Cortex of kidney (tissue), 1 donor: Measurements from ENCODE around the gene STON2.

Experiments used
- DNase-seq: peaks from one replicate; lab custom pipeline; 2025; lab: John Stamatoyannopoulos, UW

The STON2 gene

DNA sequence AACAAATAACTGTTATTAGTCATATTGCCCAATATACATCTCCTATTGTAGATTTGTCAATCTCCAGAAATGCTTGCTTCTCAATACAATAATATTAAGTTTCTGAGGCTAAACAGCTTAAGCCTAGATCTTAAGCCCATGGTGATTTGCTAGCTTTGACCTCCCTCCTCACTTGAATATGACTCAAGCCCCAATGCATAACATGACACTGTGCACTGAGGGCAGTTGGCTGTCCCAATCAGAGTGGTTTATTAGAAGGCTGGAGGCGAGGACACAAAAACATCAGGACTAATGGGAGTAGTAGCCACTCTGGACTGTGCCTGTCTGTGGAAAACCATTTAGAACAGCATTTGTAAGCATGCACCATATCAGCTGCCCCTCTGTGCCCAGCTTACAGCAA is 98.3 kb downstream of the STON2 start:
- DNase-seq = no peak

DNA sequence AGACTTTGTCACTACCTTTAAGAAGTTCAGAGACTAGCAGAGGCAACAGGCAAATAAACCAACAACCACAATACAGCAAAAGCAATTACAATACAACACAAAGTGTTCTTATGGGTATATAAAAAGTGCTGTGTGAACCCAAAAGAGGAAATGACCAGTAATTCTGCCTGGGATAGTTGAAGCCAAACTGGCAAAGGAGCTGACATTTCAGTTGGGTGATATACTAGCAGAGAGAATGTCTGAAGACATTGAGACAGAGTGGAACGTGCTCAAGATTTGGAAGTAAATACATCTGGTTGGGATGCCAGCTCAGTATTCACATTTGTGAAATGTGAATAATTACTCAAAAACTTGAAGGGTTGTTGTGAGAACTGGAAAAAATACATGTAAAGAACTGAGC is 98.8 kb downstream of the STON2 start:
- no peak for DNase-seq

DNA sequence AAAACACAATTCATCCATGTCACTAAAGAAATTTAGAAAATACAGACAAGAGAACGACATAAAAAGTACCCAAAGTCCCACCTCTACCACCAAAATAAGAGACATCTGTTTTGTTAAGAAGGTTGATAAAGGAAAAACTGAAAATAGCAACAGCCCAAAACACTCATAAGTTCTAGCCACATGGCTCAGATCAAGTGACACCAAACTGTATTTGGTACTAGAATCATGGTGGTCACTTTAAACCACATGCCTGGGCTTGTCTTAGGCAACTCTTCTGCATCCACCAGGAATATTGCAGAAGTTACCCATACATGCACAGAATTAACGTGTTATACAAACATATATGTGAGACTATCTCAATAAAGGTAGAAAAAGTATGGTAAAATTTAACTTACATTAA is 101.2 kb downstream of the STON2 start:
- DNase-seq = no peak

DNA sequence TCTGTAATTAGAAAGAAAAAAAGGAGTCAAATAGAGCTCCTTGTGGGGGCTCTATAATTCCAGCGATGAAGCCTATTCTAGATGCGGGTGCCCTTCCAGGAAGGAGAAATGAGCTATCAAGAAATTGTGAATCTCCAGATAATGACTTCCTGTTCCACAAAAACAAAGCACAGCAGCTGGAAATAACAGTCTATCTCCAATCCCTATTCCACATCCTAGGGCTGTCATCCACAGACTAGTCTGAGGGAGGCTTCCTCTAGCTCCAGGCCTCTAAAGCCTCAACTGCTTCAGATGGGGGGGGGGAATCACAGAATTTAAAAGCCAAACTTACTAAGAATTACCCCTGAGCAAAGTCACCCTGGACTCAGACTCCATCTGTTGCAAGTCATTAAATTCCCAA is 102.0 kb downstream of the STON2 start:
- no peak for DNase-seq

DNA sequence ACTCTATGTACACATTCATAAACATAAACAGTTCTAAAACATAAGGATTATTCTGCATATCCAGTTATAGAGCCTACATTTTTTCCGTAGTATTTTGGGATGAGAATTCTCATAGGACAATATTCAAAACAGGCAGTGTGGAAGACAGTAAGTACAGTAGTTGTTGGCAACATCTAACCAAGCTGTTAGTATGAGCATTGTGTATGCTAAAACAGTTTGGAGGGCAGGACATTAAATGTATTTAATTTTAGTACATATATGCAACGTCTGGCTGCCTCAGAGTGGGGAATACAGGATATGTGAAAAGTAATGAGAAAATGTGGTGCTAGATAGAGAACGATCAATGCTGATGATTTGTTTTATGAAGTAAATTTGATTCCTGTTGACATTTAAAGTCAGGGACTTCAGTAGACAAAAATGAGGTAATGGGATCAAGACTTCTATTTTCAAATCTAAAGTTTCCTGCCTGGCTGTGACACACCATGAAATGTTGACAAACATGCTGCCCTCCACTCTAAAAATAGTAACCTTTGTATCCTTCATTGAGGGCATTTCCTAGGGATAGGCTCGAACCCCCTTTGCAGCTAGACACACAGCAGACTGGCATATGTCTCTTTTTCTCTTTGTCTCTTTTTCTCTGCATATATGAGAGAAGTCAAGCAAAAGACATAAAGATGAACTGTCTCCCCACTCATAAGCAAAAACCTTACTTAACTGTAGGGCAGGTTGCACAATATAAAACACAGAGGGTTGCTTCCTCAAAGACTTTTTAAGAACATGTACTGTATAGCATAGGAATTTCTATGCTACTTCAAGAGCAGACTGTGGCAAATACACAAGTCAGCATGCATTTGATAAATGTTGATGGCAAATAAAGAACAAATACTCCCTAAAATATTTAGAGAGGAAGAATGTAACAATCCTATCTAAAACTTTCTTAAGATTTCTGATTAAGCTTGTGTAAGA is 103.9 kb downstream of the STON2 start:
- DNase-seq = no peak

DNA sequence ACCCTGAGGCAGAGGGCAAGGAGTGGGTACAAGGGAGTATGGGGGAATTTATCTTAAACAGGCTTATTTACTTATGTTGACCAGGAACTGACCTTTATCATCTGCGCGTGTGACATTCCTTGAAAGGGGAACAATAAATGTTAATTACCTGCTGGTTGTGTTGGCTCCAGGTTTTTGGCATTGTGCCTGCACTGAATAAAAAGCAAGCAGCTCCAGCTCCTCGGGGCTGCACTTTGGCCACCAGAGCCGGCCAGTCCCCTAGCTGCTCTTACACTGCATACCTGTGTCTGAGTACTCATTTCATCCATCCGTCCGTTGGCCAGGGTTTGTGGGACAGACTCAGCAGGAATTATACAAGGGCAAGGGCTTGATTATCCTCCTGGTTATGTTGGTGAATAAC is 110.6 kb downstream of the STON2 start:
- DNase-seq = no peak

DNA sequence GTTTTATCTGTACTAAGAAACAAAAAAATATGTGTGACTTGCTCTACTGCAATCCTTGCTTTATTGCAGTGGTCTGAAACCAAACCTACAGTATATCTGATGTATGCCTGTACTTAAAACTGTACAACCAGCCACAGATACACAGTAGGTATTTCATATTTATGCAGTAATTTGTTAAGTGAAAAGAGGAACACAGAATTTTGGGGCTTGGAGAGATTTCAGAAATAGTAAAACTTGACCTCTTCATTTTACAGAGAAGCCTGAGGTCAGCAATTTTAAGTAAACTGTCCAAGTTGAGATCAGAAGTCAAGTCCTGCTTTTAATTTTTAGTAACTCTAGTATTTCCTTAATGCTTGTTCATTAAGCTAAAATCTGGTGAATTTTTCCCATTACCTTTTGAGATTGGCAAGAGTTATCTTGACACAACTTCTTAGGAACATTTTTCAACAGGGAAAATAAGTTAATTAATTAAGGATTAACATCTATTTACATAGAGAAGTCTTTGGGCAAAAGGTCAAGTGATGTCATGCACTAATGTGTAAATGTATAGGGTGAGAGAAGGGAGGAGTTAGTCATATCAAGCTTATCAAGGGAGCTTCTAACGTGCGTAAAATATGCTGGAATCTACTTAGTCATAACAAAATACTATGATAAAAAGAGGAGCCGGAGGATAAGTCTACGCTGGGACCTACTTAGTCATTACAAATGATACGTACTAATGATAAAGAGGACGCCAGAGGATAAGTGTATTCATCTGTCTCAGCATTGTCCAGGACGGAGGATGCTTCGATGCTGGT is 113.4 kb downstream of the STON2 start:
- no peak for DNase-seq

DNA sequence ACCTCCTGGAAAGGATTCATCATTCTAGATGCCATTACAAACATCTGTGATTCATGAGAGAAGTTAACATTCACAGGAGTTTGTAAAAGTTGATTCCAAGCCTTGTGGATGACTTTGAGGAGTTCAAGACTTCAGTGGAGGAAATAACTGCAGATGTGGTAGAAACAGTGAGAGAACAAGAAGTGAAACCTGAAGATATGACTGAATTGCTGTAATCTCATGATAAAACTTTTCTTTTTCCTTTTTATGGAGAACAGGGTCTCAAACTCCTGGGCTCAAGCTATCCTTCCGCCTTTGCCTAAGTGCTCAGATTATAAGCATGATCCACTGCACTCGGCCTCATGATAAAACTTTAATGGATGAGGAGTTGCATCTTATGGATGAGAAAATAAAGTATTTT is 114.9 kb downstream of the STON2 start:
- DNase-seq = no peak

DNA sequence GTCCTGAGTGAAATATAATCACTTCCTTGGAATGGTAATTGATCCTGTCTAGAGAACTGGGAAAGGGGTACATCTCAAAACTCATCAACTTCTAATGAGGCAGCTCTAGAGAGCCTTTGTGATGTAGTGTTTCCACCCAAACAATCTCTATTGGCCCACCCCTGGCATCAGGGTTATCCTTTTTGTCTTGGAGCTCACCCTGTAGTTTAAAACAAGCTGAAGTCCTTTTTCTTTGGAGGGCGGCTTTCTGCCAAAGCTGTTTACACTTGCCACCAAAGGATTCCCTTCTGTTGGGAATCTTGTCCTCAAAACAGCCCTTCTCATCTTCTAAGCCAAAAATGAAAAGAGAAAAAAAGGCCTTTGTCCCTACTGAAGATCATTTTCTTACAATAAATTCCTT is 118.8 kb downstream of the STON2 start:
- DNase-seq = no peak

DNA sequence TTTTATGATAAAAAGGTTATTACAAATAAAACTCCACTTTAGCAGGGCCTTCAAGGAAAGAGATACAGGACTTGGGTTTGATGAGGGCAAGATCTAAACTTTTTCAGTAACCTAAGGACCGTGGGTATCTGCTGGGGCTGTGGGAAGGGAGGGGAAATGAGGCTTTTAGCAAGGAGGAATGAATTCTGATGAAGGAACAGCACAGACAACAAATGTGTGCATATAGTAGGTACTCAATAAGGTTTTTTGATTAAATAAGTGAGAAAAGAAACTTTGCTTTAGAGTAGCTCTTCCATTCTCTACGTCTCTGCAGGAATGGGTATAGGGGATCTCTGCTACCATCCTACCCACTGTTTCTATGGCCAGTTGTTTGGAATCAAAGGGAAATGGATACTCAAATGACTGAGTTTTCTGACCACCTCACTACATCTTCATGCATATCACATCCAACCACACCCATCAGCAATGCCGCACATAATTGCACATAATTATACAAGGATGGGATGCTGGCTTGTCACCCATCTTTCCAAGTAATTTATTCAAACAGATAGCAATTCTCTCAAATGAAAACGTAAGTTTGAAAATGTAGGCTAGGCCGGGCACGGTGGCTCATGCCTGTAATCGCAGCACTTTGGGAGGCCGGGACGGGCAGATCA is 119.9 kb downstream of the STON2 start:
- no peak for DNase-seq

DNA sequence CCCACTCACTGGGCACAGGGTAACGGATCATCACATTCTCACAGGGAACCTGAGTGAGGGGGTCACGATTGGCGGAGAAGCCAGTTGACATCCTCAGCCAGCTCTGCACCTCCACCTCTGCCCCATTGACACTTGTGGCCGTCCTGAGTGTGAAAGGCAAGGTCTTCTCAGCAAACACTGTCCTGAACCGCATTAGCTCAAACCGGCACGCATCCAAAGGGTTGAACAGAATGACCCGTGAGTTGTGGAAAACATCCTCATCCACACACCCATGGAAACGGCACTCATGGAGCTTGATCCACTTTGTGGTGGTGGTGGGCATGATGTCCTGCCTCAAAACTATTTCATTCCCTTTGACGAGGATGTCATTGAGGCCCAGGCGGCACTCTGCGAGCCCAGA is 123.0 kb downstream of the STON2 start:
- DNase-seq = no peak

DNA sequence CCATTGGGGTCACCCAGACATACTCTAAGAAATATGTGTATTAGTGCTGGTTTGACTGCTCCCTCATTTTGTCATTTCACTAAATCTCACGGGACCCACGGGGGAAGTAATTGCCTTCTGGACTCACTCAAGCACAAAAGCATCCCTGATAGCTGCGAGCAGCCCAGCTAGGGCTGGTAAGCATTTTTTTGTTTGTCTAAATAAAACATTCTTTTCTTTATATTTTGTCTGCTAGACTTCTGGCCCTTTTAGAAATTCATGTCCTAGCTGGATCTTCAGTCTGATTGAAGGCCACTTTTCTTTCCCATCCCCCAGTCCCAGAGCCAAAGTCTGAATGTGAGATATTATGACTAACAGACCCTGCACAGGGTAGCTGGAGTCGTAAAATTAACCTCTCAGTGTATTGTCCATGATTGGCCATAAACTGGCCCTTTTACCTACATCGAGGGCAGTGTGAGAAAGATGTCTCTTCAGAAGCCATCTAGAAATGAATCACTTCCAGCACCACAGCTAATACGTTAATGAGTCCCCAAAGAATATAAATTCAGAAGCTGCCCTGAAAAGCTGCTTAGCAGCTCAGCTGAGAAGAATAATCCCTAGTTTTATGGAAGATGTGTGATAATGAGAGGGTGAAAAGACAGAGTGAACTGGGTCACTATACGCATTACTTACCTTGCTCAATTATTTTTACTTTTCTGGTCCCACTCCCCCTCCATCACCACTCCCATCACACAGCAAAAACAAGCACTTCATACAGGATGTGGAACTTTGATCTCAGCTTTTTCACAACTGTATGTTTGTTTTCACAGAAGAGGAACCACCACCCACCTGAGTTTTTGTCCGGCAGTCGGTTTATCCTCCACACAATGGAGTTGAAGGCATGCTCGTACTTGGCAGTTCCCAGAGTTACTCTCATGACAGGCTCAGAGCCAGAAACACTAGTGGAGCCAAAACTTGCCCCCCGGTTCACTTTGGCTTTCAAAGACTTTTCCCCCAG is 123.8 kb downstream of the STON2 start:
- no peak for DNase-seq

DNA sequence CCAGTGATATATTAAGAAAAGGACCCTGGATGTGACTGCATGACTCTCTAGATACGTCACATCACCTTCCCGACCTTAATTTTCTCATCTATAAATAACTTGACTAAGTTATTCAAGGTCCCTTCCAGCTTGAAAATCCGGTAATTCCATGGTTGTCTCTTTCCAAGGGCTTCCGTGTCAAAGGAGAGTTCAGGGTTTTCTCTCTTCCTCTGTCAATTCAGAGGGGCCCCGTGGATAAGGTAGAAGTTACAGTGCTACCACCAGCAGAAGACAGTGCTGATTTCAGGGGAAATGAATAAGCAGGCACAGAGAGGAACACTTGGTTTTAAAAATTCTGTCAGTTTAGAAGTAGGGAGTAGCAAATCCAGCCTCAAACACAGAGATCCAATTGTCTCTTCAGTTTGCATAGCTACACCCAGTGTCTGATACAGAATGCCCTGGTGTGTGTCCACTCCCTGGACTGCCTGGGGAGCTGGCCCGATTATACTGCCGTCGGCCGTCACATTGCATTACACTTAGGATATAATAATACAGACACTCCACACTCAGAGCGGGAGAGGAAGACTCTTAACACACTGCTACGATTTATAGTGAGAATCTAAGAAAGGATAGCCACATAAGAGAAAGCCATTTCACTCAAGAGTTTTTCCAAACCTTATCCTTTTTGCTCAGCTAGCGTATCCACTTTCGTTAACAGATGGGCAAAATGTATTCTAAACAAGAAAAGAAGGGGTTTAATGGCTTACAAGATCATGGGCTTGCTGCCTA is 124.6 kb downstream of the STON2 start:
- no peak for DNase-seq

DNA sequence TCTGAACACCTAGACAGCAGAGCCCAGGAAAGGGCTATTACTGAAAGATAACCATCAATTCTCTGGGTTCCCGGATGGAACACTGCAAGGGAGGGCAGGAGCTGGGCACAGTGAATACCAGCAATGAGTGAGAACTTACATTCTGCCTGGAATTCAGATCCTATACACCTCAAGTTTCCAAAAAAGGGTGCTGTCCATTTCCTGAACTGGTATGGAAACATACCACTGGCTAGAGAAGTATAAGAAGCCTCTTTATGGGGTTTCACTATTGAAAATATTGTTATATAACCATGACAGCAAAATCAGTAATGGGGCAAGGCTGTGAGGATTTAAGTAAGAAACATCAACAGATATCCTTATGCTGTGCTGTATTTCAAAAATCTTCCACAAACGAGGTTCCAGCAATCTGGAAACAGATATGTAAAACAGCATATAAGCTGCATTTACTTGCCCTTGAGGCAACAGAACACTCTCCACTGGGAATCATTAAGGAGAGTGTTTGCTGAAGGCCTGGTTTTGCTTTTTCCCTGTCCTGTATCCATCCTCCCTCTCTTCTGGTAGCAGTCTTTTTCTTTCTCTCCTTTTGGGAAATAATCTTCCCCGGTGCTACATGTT is 126.1 kb downstream of the STON2 start:
- DNase-seq = no peak

DNA sequence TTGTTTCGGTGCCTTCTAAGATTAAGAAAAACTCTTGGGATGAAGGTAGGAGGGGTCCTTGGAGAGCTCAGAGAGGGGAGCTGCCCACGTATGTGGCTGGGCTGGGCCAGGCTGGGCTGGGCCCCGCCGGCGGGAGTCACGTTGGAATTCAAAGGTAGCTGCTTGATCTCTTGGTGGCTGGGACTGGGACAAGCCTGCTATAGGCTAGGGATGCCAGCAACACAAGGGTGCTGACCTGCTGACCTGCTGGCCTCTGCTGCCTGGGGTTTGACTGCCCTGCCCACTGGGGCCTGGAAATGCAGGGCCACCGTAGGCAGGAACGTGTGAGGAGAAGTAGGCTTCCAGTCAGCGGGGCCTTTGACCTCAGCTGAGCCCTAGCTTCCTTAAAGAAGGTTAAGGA is 126.6 kb downstream of the STON2 start:
- DNase-seq = no peak

DNA sequence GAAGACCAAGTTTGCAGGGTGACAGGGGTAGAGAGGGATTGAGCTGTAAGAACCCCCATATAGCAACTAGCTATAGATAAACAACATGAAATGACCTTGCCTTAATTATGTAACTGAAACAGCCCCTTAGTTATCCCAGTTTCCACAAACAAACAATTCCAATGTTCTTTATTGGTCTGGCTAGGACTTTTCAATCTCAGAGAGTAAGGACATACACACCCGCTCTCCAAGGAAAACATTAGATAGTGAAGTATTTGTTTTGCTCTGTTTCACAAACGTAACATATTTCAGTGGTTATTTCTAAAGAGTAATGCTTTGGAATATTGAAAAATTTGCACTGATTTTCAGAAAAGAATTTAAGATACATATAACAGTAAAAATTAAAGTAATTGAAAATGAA is 127.8 kb downstream of the STON2 start:
- DNase-seq = no peak

DNA sequence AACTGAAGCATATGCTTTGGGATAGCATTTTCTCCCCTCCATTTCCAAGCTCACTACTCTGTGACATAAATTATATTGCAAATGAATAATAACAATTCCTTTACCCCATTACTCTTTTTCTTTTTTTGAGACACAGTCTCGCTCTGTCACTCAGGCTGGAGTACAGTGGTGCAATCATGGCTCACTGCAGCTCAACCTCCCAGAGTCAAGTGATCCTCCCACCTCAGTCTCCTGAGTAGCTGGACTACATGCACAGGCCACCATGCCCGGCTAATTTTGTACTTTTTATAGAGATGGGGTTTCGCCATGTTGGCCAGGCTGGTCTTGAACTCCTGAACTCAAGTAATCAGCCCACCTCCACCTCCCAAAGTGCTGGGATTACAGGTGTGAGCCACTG is 130.1 kb downstream of the STON2 start:
- DNase-seq = no peak

DNA sequence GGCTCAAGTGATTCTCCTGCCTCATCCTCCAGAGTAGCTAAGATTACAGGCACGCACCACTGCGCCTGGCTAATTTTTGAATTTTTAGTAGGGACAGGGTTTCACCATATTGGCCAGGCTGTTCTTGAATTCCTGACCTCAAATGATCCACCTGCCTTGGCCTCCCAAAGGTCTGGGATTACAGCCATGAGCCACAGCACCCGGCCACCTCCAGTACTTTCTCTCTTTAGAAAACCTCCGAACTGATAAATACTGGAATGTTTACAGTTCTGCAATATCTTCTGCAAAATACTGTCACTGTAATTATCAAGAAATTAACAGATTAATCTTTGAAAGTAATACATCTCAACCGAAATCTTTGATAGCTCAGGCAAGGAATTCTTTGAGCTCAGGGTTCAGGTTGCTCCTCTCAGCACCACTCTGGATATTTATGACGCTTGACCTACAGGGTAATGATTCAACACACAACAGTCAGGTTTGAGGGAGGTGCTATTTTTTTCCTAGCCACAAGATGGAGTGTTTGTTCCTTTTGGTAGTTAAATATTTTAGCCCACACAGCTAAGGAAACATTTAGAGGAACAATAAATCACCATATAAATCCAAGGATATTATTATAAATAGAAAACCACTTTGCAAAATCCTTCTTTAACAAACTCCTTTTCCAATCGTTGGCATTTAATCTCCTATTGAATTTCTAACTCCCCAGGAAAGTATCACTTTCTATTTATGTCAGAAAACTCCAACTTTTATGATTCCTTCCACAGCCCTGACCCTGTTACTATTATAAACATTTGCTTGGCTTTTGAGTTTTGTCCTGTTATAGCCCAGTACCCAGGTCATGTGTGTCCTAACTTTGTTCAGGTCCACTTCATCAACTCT is 130.8 kb downstream of the STON2 start:
- no peak for DNase-seq

DNA sequence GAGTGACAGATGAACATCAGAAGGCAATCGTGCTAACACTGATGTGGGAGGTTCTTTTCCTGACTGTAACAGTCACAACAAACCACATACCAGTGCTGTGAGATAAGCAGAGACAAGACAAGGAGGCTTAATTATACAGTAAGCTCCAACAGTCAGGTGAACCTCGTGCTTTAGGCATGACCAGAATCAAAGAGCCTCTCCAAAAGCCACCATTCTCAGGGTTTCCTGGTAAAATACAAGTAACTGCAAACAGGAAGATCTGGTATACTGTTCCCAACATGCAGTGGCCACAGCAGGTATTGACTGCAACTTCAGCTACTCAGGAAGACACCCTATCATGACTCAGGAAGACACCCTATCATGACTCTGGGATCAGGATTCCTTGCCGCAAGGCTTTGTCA is 132.1 kb downstream of the STON2 start:
- DNase-seq = no peak
